ENCODE results near the gene NUB1. TPM values are rescaled to one million over a fixed set of nuclear protein-coding genes. Genes with fewer than 3 reads are reported as not detected.

Gene NUB1
- total RNA-seq, 4 donors from 2014 or later = 39.3 to 70.8 (median 41.7) TPM

GRCh38 chr7:151388430-151388829 lies 46.8 kb downstream of the NUB1 start:
- Histone ChIP-seq H3K36me3 (no peaks in the 10 kb centered on the region), H3K27ac (no peak overlapping the region), H3K9me3 (no peaks in the 10 kb centered on the region), H3K4me1 (no peaks in the 10 kb centered on the region), H3K27me3 (peaks cover 5% of the 10 kb centered on the region), H3K4me3 (no peak overlapping the region)
- DNase-seq (ENCODE audit: low spot score in 2 of 2) = no peak
- 100% methylated on average over 7 of the region's 10 CpGs for WGBS
- TF ChIP-seq CTCF (IDR thresholded peaks at IDR 0.05) (no peak), POLR2A (IDR thresholded peaks at IDR 0.05) (no peak), POLR2AphosphoS5 (IDR thresholded peaks at IDR 0.05) (no peak), EP300 (IDR thresholded peaks at IDR 0.05) (no peak)

GRCh38 chr7:151389096-151389767 lies 47.6 kb downstream of the NUB1 start:
- DNase-seq (ENCODE audit: low spot score in 2 of 2) = no peak
- 92% methylated on average over 18 of the region's 21 CpGs for WGBS
- TF ChIP-seq CTCF (IDR thresholded peaks at IDR 0.05) = no peak
- no peak for TF ChIP-seq POLR2AphosphoS5 (IDR thresholded peaks at IDR 0.05)
- no peak for TF ChIP-seq EP300 (IDR thresholded peaks at IDR 0.05)
- TF ChIP-seq POLR2A (IDR thresholded peaks at IDR 0.05) = no peak
- Histone ChIP-seq H3K4me3 (no peak overlapping the region), H3K9me3 (no peaks in the 10 kb centered on the region), H3K27ac (no peak overlapping the region), H3K36me3 (no peaks in the 10 kb centered on the region), H3K4me1 (no peaks in the 10 kb centered on the region), H3K27me3 (peaks cover 8% of the 10 kb centered on the region)

GRCh38 chr7:151389768-151390597 lies 48.4 kb downstream of the NUB1 start:
- H3K9me3 ChIP-seq = no peaks in the 10 kb centered on the region
- TF ChIP-seq POLR2AphosphoS5 (IDR thresholded peaks at IDR 0.05) (no peak), POLR2A (IDR thresholded peaks at IDR 0.05) (no peak), CTCF (IDR thresholded peaks at IDR 0.05) (no peak), EP300 (IDR thresholded peaks at IDR 0.05) (no peak)
- no peak overlapping the region for H3K27ac ChIP-seq
- H3K4me1 ChIP-seq = no peaks in the 10 kb centered on the region
- H3K27me3 ChIP-seq = peaks cover 11% of the 10 kb centered on the region
- no peak overlapping the region for H3K4me3 ChIP-seq
- 86% methylated on average over 24 of the region's 24 CpGs for WGBS
- H3K36me3 ChIP-seq = no peaks in the 10 kb centered on the region
- no peak for DNase-seq (ENCODE audit: low spot score in 2 of 2)

GRCh38 chr7:151390598-151391357 lies 49.2 kb downstream of the NUB1 start:
- H3K27me3 ChIP-seq = peaks cover 11% of the 10 kb centered on the region
- TF ChIP-seq EP300 (IDR thresholded peaks at IDR 0.05) (no peak), CTCF (IDR thresholded peaks at IDR 0.05) (no peak), POLR2AphosphoS5 (IDR thresholded peaks at IDR 0.05) (no peak), POLR2A (IDR thresholded peaks at IDR 0.05) (no peak)
- H3K4me3 ChIP-seq = no peak overlapping the region
- no peaks in the 10 kb centered on the region for H3K36me3 ChIP-seq
- no peak for DNase-seq (ENCODE audit: low spot score in 2 of 2)
- no peaks in the 10 kb centered on the region for H3K4me1 ChIP-seq
- 79% methylated on average over 16 of the region's 25 CpGs for WGBS
- H3K9me3 ChIP-seq = no peaks in the 10 kb centered on the region
- H3K27ac ChIP-seq = no peak overlapping the region

GRCh38 chr7:151391358-151391730 lies 49.7 kb downstream of the NUB1 start:
- TF ChIP-seq EP300 (IDR thresholded peaks at IDR 0.05) (no peak), POLR2A (IDR thresholded peaks at IDR 0.05) (no peak), CTCF (IDR thresholded peaks at IDR 0.05) (no peak), POLR2AphosphoS5 (IDR thresholded peaks at IDR 0.05) (no peak)
- no peaks in the 10 kb centered on the region for H3K4me1 ChIP-seq
- DNase-seq (ENCODE audit: low spot score in 2 of 2) = no peak
- no peak overlapping the region for H3K27ac ChIP-seq
- no peaks in the 10 kb centered on the region for H3K36me3 ChIP-seq
- H3K27me3 ChIP-seq = peaks cover 11% of the 10 kb centered on the region
- 91% methylated on average over 9 of the region's 9 CpGs for WGBS
- no peak overlapping the region for H3K4me3 ChIP-seq
- no peaks in the 10 kb centered on the region for H3K9me3 ChIP-seq
